CD4-positive, alpha-beta T cell (primary cell): ENCODE results near the gene NHSL2. TPM values are rescaled to one million over a fixed set of nuclear protein-coding genes. Genes with fewer than 3 reads are reported as not detected.

Experiments
- ATAC-seq: fragments of 200-7000 bp; cut with Tn5 transposase; one replicate; pipeline ENCODE4 v1.10.0; 2022; ENCODE audit warnings: mild to moderate bottlenecking; ENCODE audit not compliant: poor library complexity
- CTCF ChIA-PET: fragments of 350-600 bp; sonication (Branson Sonifier 250); formaldehyde crosslinking; loops from one replicate; lab custom pipeline; 2021; ENCODE audit warnings: antibody characterized with exemption, inconsistent platforms; lab: Charles Lee
- POLR2A ChIA-PET: fragments of 350-600 bp; sonication (Branson Sonifier 250); formaldehyde crosslinking; loops from one replicate; lab custom pipeline; 2021; ENCODE audit warnings: antibody characterized with exemption, inconsistent platforms; lab: Charles Lee
- DNase-seq, 14 experiments: peaks; one replicate each; pipeline ENCODE4 v3.0.0-alpha.2; 2013 to 2020; ENCODE audit warnings: mixed read lengths in 2 of 14
- H3K27ac ChIP-seq, 2 donors: one replicate each; pipeline versions ENCODE4 v1.5.1 to v1.7.0; 2013; ENCODE audit warnings: low read length in 2 of 2, low read depth in 1 of 2, mild to moderate bottlenecking in 1 of 2
- H3K27me3 ChIP-seq, 2 experiments: 1 replicate in 1 of 2; 2 replicates in 1 of 2; pipeline versions ENCODE4 v1.6.1 to v1.7.0; 2013; ENCODE audit warnings: low read length in 2 of 2, control low read depth in 1 of 2, mild to moderate bottlenecking in 1 of 2, moderate library complexity in 1 of 2; ENCODE audit not compliant: insufficient read depth in 2 of 2, control insufficient read depth in 1 of 2
- H3K36me3 ChIP-seq: one replicate; pipeline ENCODE4 v1.6.1; 2013; ENCODE audit warnings: low read length, control low read depth; ENCODE audit not compliant: insufficient read depth
- H3K4me1 ChIP-seq: one replicate; pipeline ENCODE4 v1.6.1; 2013; ENCODE audit warnings: low read length, control low read depth; ENCODE audit not compliant: insufficient read depth
- H3K4me3 ChIP-seq: one replicate; pipeline ENCODE4 v1.5.1; 2013; ENCODE audit warnings: mild to moderate bottlenecking, low read length, moderate library complexity
- H3K9me3 ChIP-seq, 2 experiments: 1 replicate in 1 of 2; 2 replicates in 1 of 2; pipeline versions ENCODE4 v1.6.1 to v1.7.0; 2013; ENCODE audit warnings: low read length in 2 of 2, mild to moderate bottlenecking in 2 of 2, control low read depth in 1 of 2, moderate library complexity in 1 of 2; ENCODE audit not compliant: control insufficient read depth in 1 of 2, insufficient read depth in 1 of 2
- H3K27ac Mint-ChIP-seq: one replicate; pipeline ENCODE4 v1.8.0; 2020; ENCODE audit warnings: mixed read lengths
- H3K27me3 Mint-ChIP-seq: one replicate; pipeline ENCODE4 v1.8.0; 2021; ENCODE audit warnings: mixed read lengths
- H3K36me3 Mint-ChIP-seq: one replicate; pipeline ENCODE4 v1.8.0; 2021; ENCODE audit warnings: low read depth, mixed read lengths
- H3K4me1 Mint-ChIP-seq: one replicate; pipeline ENCODE4 v1.8.0; 2021; ENCODE audit warnings: low read depth, mixed read lengths
- H3K4me3 Mint-ChIP-seq: one replicate; pipeline ENCODE4 v1.8.0; 2020; ENCODE audit warnings: mild to moderate bottlenecking, mixed read lengths
- H3K9me3 Mint-ChIP-seq: one replicate; pipeline ENCODE4 v1.8.0; 2020; ENCODE audit warnings: mixed read lengths
- intact Hi-C, 2 experiments: fragments of 100-400 bp; cut with DNase I in 1 of 2; cut with micrococcal nuclease in 1 of 2; formaldehyde crosslinking; loops; one replicate each; pipeline versions ENCODE4 v1.15.1 to v1.9.0; 2023 to 2025; cut with DNase I, micrococcal nuclease
- total RNA-seq, 174 experiments: library from RNA in 2 of 174; stranded (reverse) in 2 of 174; gene quantifications; one replicate each; pipeline ENCODE4 v1.2.3 and lab custom pipeline; 2021 to 2026
- TF ChIP-seq, protein P1 (sequence below): fragments of 200-600 bp; IDR thresholded peaks from one replicate; pipeline ENCODE4 v1.8.0; 2022; ENCODE audit warnings: antibody characterized with exemption, mild to moderate bottlenecking

The NHSL2 gene
- total RNA-seq, 2 experiments from 2014 or later = 1.3 to 1.5 TPM

DNA sequence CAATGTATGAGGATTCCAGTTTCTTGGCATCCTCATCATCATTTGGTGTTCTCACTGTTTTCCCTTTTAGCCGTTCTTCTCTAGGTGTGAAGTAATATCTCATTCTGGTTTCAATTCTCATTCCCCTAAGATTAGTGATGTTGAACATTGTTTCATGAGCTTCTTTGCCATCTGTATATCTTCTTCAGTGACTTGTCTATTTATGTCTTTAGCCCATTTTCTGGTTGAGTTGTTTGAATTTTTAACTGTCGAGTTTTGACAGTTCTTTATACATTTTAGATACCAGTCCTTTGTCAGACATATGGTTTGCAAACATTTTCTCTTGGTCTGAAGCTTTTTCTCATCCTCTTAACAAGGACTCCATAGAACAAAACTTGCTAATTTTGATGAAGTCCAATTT is 101.1 kb downstream of the NHSL2 start:
- ChIA-PET POLR2A (no interaction called here), CTCF (interaction anchor here (1.2 kb wide), 1 partner anchor 10 kb away, joined by 4 read pairs; no protein-coding TSS in a partner anchor)
- H3K4me3 ChIP-seq = no peak overlapping the region
- intact Hi-C loops = loop anchor here in 1 of 2 experiments (10.0 kb wide), 1 partner anchor 263 kb away; the partner anchor contains the start of gene RPS4X
- DNase-seq (no peak), ATAC-seq (no peak)
- no peak overlapping the region for H3K4me3 Mint-ChIP-seq
- no peaks in the 10 kb centered on the region for H3K27me3 Mint-ChIP-seq
- no peaks in the 10 kb centered on the region for H3K4me1 ChIP-seq
- TF ChIP-seq, protein P1, sequence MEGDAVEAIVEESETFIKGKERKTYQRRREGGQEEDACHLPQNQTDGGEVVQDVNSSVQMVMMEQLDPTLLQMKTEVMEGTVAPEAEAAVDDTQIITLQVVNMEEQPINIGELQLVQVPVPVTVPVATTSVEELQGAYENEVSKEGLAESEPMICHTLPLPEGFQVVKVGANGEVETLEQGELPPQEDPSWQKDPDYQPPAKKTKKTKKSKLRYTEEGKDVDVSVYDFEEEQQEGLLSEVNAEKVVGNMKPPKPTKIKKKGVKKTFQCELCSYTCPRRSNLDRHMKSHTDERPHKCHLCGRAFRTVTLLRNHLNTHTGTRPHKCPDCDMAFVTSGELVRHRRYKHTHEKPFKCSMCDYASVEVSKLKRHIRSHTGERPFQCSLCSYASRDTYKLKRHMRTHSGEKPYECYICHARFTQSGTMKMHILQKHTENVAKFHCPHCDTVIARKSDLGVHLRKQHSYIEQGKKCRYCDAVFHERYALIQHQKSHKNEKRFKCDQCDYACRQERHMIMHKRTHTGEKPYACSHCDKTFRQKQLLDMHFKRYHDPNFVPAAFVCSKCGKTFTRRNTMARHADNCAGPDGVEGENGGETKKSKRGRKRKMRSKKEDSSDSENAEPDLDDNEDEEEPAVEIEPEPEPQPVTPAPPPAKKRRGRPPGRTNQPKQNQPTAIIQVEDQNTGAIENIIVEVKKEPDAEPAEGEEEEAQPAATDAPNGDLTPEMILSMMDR = no peak
- no peaks in the 10 kb centered on the region for H3K9me3 Mint-ChIP-seq
- no peak overlapping the region for H3K27ac Mint-ChIP-seq
- no peaks in the 10 kb centered on the region for H3K36me3 ChIP-seq
- H3K36me3 Mint-ChIP-seq = no peaks in the 10 kb centered on the region
- H3K9me3 ChIP-seq = no peaks in the 10 kb centered on the region
- H3K27me3 ChIP-seq = no peaks in the 10 kb centered on the region
- no peaks in the 10 kb centered on the region for H3K4me1 Mint-ChIP-seq
- H3K27ac ChIP-seq = no peak overlapping the region

- no peak for ATAC-seq
- CTCF ChIA-PET = no interaction called here
- Histone ChIP-seq H3K36me3 (no peaks in the 10 kb centered on the region), H3K4me3 (no peak overlapping the region), H3K4me1 (peaks cover 14% of the 10 kb centered on the region), H3K9me3 (no peaks in the 10 kb centered on the region), H3K27me3 (no peaks in the 10 kb centered on the region), H3K27ac (no peak overlapping the region)
- POLR2A ChIA-PET = no interaction called here
- peaks cover 5% of the 10 kb centered on the region for H3K27me3 Mint-ChIP-seq
- no peak for DNase-seq
- H3K27ac Mint-ChIP-seq = no peak overlapping the region
- no peaks in the 10 kb centered on the region for H3K36me3 Mint-ChIP-seq
- no peaks in the 10 kb centered on the region for H3K9me3 Mint-ChIP-seq
- intact Hi-C loops = loop anchor here in 1 of 2 experiments (10.0 kb wide), 1 partner anchor 259 kb away; the partner anchor contains the start of gene RPS4X
- TF ChIP-seq, protein P1 = no peak
- peaks cover 3% of the 10 kb centered on the region for H3K4me1 Mint-ChIP-seq
- no peak overlapping the region for H3K4me3 Mint-ChIP-seq
Measured at GRCh38 chrX:72015383-72015782, 104.7 kb downstream of the NHSL2 start.

DNA sequence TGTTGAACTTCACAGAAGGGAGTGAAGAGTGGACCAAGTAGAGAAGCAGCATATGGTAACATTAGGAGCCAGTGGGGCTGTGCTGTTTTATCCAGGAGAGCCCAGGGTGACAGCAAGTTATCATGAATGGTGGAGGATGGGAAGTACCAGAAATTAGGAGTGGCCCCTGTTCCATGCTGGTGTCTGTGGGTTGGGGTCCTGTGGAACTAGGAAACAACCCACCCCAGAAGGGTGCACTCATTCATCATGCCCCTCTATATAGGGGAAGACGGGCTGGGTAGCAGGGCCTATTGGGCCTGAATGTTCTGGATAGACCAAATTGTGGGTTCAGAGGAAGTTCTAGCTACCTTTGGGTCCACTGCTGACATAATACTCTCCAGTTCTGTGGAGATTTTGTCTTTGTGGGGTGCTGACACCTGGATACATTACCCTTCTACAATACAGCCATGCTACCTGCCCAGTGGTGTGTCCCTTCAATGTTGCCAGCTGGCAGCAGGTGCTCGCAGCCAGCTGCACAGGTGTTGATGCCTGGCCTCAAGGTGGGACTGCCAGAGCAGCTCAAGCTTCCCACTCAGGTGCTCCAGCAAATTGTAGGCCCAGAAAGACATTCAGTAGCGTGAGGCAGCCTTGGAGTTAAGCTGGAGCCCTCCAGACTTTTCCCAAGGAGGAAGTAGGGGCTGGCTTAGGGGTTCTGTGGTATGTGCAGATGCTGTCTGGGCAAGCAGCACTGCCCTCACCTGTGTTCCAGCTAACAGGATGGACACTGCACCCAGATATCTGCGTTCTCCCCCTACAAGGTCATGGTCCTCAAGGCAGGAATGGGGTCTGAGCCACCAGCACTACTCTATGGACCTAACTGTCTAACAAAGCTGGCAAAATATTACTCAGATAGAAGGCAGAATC is 106.5 kb downstream of the NHSL2 start:
- ChIA-PET CTCF (interaction anchor here (1.0 to 3.2 kb wide), 6 partner anchors 18 to 228 kb away, joined by 3 to 18 read pairs (median 3); partner anchors contain the start of gene RTL5), POLR2A (interaction anchor here (1.0 to 1.8 kb wide), 4 partner anchors 104 to 164 kb away, joined by 3 to 6 read pairs (median 3); partner anchors contain the start of genes PIN4 and RTL5)
- Mint-ChIP-seq H3K36me3 (no peaks in the 10 kb centered on the region), H3K27ac (no peak overlapping the region), H3K27me3 (peaks cover 15% of the 10 kb centered on the region), H3K4me1 (peaks cover 12% of the 10 kb centered on the region), H3K9me3 (no peaks in the 10 kb centered on the region), H3K4me3 (no peak overlapping the region)
- H3K36me3 ChIP-seq = no peaks in the 10 kb centered on the region
- TF ChIP-seq, protein P1 = no peak
- DNase-seq (no peak), ATAC-seq (no peak)
- no peak overlapping the region for H3K27ac ChIP-seq
- peaks cover 25% of the 10 kb centered on the region for H3K4me1 ChIP-seq
- H3K27me3 ChIP-seq = no peaks in the 10 kb centered on the region
- no peak overlapping the region for H3K4me3 ChIP-seq
- intact Hi-C loops = loop anchor here in 1 of 2 experiments (10.0 kb wide), 1 partner anchor 258 kb away; the partner anchor contains the start of gene RPS4X
- no peaks in the 10 kb centered on the region for H3K9me3 ChIP-seq
